H9 (cell line): ENCODE measurements around the gene AFAP1L2. TPM values are rescaled to one million over a fixed set of nuclear protein-coding genes. Genes with fewer than 3 reads are reported as not detected.

Source experiments
- DNase-seq: peaks from one replicate; pipeline ENCODE4 v3.0.0-alpha.2; 2017
- H2AFZ ChIP-seq: one replicate; pipeline ENCODE4 v1.6.1; 2013; ENCODE audit warnings: mild to moderate bottlenecking, low read length, control low read depth, moderate library complexity
- H2AK5ac ChIP-seq: 2 replicates; pipeline ENCODE4 v1.6.1; 2013; ENCODE audit warnings: low read length, control low read depth, mixed read lengths; ENCODE audit not compliant: insufficient read length
- H2BK120ac ChIP-seq: one replicate; pipeline ENCODE4 v1.6.1; 2013; ENCODE audit warnings: low read depth, mild to moderate bottlenecking, low read length, control low read depth, inconsistent platforms; ENCODE audit not compliant: poor library complexity, severe bottlenecking
- H2BK12ac ChIP-seq: 2 replicates; pipeline ENCODE4 v1.6.1; 2013; ENCODE audit warnings: low read length, control low read depth, mixed read lengths, low read depth; ENCODE audit not compliant: insufficient read length
- H2BK15ac ChIP-seq: 2 replicates; pipeline ENCODE4 v1.6.1; 2013; ENCODE audit warnings: low read depth, low read length, control low read depth
- H2BK20ac ChIP-seq: one replicate; pipeline ENCODE4 v1.6.1; 2013; ENCODE audit warnings: low read depth, mild to moderate bottlenecking, low read length, control low read depth, inconsistent platforms; ENCODE audit not compliant: poor library complexity, severe bottlenecking
- H2BK5ac ChIP-seq: 2 replicates; pipeline ENCODE4 v1.6.1; 2013; ENCODE audit warnings: low read length, control low read depth, mixed read lengths; ENCODE audit not compliant: insufficient read length
- H3K14ac ChIP-seq: 2 replicates; pipeline ENCODE4 v1.6.1; 2013; ENCODE audit warnings: low read length, control low read depth; ENCODE audit not compliant: insufficient read depth
- H3K18ac ChIP-seq: 2 replicates; pipeline ENCODE4 v1.6.1; 2013; ENCODE audit warnings: low read depth, mild to moderate bottlenecking, mixed read lengths, low read length, control low read depth; ENCODE audit not compliant: insufficient read length
- H3K23ac ChIP-seq: 2 replicates; pipeline ENCODE4 v1.6.1; 2013; ENCODE audit warnings: low read length, control low read depth, mixed read lengths, low read depth; ENCODE audit not compliant: insufficient read length
- H3K23me2 ChIP-seq: 2 replicates; pipeline ENCODE4 v1.6.1; 2013; ENCODE audit warnings: low read depth, mild to moderate bottlenecking, mixed read lengths, low read length, control low read depth; ENCODE audit not compliant: insufficient read length, poor library complexity, severe bottlenecking
- H3K27ac ChIP-seq: 2 replicates; pipeline ENCODE4 v1.5.1; 2013; ENCODE audit warnings: low read length, control low read depth, mixed read lengths, low read depth; ENCODE audit not compliant: insufficient read length
- H3K27me3 ChIP-seq: 2 replicates; pipeline ENCODE4 v1.6.1; 2013; ENCODE audit warnings: low read length, control low read depth, inconsistent platforms; ENCODE audit not compliant: insufficient read depth
- H3K4ac ChIP-seq: 2 replicates; pipeline ENCODE4 v1.6.1; 2013; ENCODE audit warnings: low read depth, mild to moderate bottlenecking, control low read depth, inconsistent platforms, low read length, moderate library complexity
- H3K4me1 ChIP-seq: 2 replicates; pipeline ENCODE4 v1.6.1; 2013; ENCODE audit warnings: low read length, control low read depth, inconsistent platforms; ENCODE audit not compliant: insufficient read depth
- H3K4me2 ChIP-seq: 2 replicates; pipeline ENCODE4 v1.6.1; 2013; ENCODE audit warnings: low read length, control low read depth, mixed read lengths; ENCODE audit not compliant: insufficient read length, insufficient read depth
- H3K56ac ChIP-seq: 2 replicates; pipeline ENCODE4 v1.6.1; 2013; ENCODE audit warnings: low read depth, mild to moderate bottlenecking, mixed read lengths, low read length, control low read depth; ENCODE audit not compliant: insufficient read length
- H3K79me1 ChIP-seq: 2 replicates; pipeline ENCODE4 v1.6.1; 2013; ENCODE audit warnings: low read depth, mild to moderate bottlenecking, moderate library complexity, low read length, control low read depth, inconsistent platforms; ENCODE audit not compliant: insufficient read depth, poor library complexity, severe bottlenecking
- H3K79me2 ChIP-seq: 2 replicates; pipeline ENCODE4 v1.6.1; 2013; ENCODE audit warnings: low read length, control low read depth, inconsistent platforms; ENCODE audit not compliant: insufficient read depth
- H3K9ac ChIP-seq: 2 replicates; pipeline ENCODE4 v1.6.1; 2013; ENCODE audit warnings: low read length, control low read depth, mixed read lengths; ENCODE audit not compliant: insufficient read length; ENCODE audit errors: extremely low read depth
- H3K9me3 ChIP-seq: one replicate; pipeline ENCODE4 v1.6.1; 2013; ENCODE audit warnings: low read depth, low read length, inconsistent platforms; ENCODE audit not compliant: control insufficient read depth
- H3T11ph ChIP-seq: one replicate; pipeline ENCODE4 v1.6.1; 2013; ENCODE audit warnings: mild to moderate bottlenecking, low read length, control low read depth, inconsistent platforms
- H4K20me1 ChIP-seq: one replicate; pipeline ENCODE4 v1.6.1; 2013; ENCODE audit not compliant: control insufficient read depth, insufficient read length, insufficient read depth
- H4K5ac ChIP-seq: 2 replicates; pipeline ENCODE4 v1.6.1; 2013; ENCODE audit warnings: low read depth, mild to moderate bottlenecking, mixed read lengths, low read length, control low read depth; ENCODE audit not compliant: insufficient read length
- H4K8ac ChIP-seq: replicated peaks from 2 replicates; pipeline ENCODE4 v1.6.1; 2013; ENCODE audit warnings: low read length, control low read depth, mixed read lengths, low read depth; ENCODE audit not compliant: insufficient read length
- H4K91ac ChIP-seq: 2 replicates; pipeline ENCODE4 v1.6.1; 2013; ENCODE audit warnings: low read depth, mild to moderate bottlenecking, moderate library complexity, mixed read lengths, low read length, control low read depth; ENCODE audit not compliant: insufficient read length
- H3K27ac Mint-ChIP-seq, 3 experiments: 2 replicates in 2 of 3; 3 replicates in 1 of 3; pipeline ENCODE4 v1.8.0; 2020 to 2021; ENCODE audit warnings: mixed read lengths in 3 of 3, mild to moderate bottlenecking in 1 of 3, moderate library complexity in 1 of 3
- H3K27me3 Mint-ChIP-seq: 2 replicates; pipeline ENCODE4 v1.8.0; 2021; ENCODE audit warnings: low read depth, mild to moderate bottlenecking, moderate library complexity, mixed read lengths
- H3K36me3 Mint-ChIP-seq, 3 experiments: 2 replicates in 2 of 3; 3 replicates in 1 of 3; pipeline ENCODE4 v1.8.0; 2020 to 2021; ENCODE audit warnings: low read depth in 3 of 3, mixed read lengths in 3 of 3; ENCODE audit not compliant: insufficient read depth in 1 of 3
- H3K4me1 Mint-ChIP-seq, 2 experiments: 2 replicates each; pipeline ENCODE4 v1.8.0; 2020; ENCODE audit warnings: mixed read lengths in 2 of 2
- H3K4me3 Mint-ChIP-seq, 2 experiments: 2 replicates in 1 of 2; 3 replicates in 1 of 2; pipeline ENCODE4 v1.8.0; 2020 to 2021; ENCODE audit warnings: mild to moderate bottlenecking in 2 of 2, mixed read lengths in 2 of 2, moderate library complexity in 1 of 2
- H3K9me3 Mint-ChIP-seq, 2 experiments: 2 replicates in 1 of 2; 3 replicates in 1 of 2; pipeline ENCODE4 v1.8.0; 2020; ENCODE audit warnings: mild to moderate bottlenecking in 2 of 2, mixed read lengths in 2 of 2, moderate library complexity in 1 of 2
- CTCF ChIP-seq: fragments of 200-600 bp; sonication (generic); conservative IDR thresholded peaks from 3 replicates; pipeline ENCODE4 v1.8.0; 2021; ENCODE audit warnings: antibody characterized with exemption, mild to moderate bottlenecking
- WGBS: extraction: QIAGEN DNeasy Blood & Tissue Kit; methylation state at CpG from one replicate; pipeline ENCODE4 v1.1.7; 2013; ENCODE audit warnings: missing lambda C conversion rate, low lambda C conversion rate, mixed read lengths; ENCODE audit not compliant: insufficient read length; ENCODE audit errors: extremely low coverage; 5-methylcytosine and 5-hydroxymethylcytosine counted together
- total RNA-seq: library from RNA; stranded (reverse); gene quantifications from 2 replicates; pipeline ENCODE4 v1.2.1, GENCODE V29; 2021

Gene AFAP1L2
- total RNA-seq, 1 experiment from 2014 or later = 0.77 TPM

DNA sequence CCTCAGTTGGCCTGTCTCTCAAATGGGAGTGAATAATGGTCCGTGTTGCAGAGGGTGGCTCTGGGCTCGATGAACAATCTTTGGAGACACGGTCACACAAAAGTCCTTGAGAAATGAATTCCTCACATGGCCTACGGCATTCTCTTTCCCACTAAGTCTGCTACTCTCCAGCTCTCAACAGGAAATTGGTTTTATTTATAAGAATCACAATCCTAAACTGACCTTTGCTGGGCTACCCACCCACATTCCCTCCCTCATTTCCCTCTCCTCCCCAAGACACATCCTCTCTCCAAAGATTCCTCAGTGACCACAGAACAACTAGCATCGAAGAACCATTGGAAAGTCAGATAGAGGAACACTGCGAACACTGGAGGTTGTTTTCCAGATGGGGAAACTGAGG is 4.7 kb downstream of the AFAP1L2 start:
- Mint-ChIP-seq H3K9me3 (no peaks in the 10 kb centered on the region), H3K36me3 (no peaks in the 10 kb centered on the region), H3K27me3 (peaks cover 90% of the 10 kb centered on the region), H3K4me3 (no peak overlapping the region), H3K4me1 (peaks cover 8 to 12% of the 10 kb centered on the region in 2 experiments), H3K27ac (no peak overlapping the region)
- Histone ChIP-seq H3K23me2 (peaks cover 18% of the 10 kb centered on the region), H3K23ac (no peak overlapping the region), H3K4me1 (no peaks in the 10 kb centered on the region), H4K5ac (no peak overlapping the region), H2AK5ac (no peak overlapping the region), H4K8ac (no peak overlapping the region), H3K56ac (no peak overlapping the region), H4K91ac (no peak overlapping the region), H3K9me3 (no peaks in the 10 kb centered on the region), H3K4ac (no peak overlapping the region), H3K79me2 (no peaks in the 10 kb centered on the region), H3K4me2 (no peak overlapping the region), H2BK120ac (no peak overlapping the region), H2BK15ac (no peak overlapping the region), H2BK20ac (no peak overlapping the region), H3K9ac (no peak overlapping the region), H3K27me3 (no peaks in the 10 kb centered on the region; the same call in 1 of the 2 replicates), H3K18ac (no peak overlapping the region), H4K20me1 (no peaks in the 10 kb centered on the region), H3K14ac (no peak overlapping the region), H3K79me1 (no peaks in the 10 kb centered on the region), H3K27ac (no peak overlapping the region), H2BK5ac (no peak overlapping the region), H3T11ph (no peak overlapping the region), H2AFZ (no peak overlapping the region), H2BK12ac (no peak overlapping the region)
- DNase-seq = no peak
- no peak for TF ChIP-seq CTCF
- no CpG with 5 or more reads among the region's 6 CpGs for WGBS
